Measurements from ENCODE around the gene ELFN1. TPM values are rescaled to one million over a fixed set of nuclear protein-coding genes. Genes with fewer than 3 reads are reported as not detected.

The ELFN1 gene
- total RNA-seq, 1 donor = 12.7 TPM

DNA sequence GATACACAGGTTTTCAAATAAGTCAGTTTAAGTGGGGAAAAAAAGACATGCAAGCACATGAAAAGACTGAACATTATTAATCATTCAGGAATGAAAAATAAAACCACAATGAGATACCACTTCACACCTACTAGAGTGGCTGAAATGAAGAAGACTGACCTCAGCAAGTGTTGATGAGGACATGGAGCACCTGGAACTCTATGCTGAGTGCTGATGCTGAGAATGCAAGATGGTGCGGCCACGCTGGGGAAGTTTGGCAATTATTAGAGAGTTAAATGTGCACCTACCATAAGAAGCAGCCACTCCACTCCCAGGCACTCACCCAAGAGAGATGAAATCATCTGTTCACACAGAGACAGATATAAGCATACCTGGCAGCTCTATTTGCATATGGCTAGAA lies 32.9 kb upstream of the ELFN1 start:
- Histone ChIP-seq H2AFZ (ENCODE audit: low read length) (no peak overlapping the region), H3K9me3 (ENCODE audit: low read depth, low read length) (peaks cover 3% of the 10 kb centered on the region), H3K4me2 (ENCODE audit: insufficient read depth, low read length) (no peak overlapping the region), H3K27me3 (ENCODE audit: insufficient read depth, low read length) (no peaks in the 10 kb centered on the region), H3K4me1 (ENCODE audit: insufficient read depth, low read length) (no peaks in the 10 kb centered on the region), H3K4me3 (ENCODE audit: insufficient read depth, low read length) (no peak overlapping the region), H3K79me2 (ENCODE audit: insufficient read depth, low read length) (no peaks in the 10 kb centered on the region), H3K27ac (ENCODE audit: low read depth, low read length) (no peak overlapping the region), H4K20me1 (ENCODE audit: insufficient read depth, low read length) (no peaks in the 10 kb centered on the region), H3K36me3 (ENCODE audit: insufficient read depth, low read length) (no peaks in the 10 kb centered on the region)
- TF ChIP-seq CTCF (IDR thresholded peaks at IDR 0.05; ENCODE audit: extremely low read depth, low read depth, low read length) = no peak
- no peak for DNase-seq (ENCODE audit: insufficient read length, low spot score, missing footprints)

DNA sequence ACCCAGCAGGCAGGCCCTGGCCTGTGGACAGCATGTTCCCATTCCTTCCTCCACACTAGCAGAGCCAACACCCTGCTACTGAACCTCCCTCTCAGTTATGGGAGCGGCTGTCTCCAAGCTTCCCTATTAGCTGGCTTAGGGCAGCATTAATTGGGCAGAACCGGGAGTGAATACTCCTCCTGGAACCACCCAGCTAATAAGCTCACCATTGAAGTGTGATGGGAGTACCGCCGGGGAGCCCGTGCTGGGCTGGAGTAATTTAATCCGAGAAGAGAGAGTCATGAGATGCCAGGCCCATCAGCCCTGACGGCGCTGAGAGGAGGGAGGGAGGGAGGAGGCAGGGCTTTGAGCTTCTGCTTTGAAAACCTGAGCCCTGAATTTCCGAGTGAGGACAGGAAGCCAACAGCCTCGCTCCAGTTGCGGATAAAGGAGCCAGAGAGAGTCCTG lies 31.8 kb upstream of the ELFN1 start:
- no peaks in the 10 kb centered on the region for H4K20me1 ChIP-seq (ENCODE audit: insufficient read depth, low read length)
- no peak overlapping the region for H3K27ac ChIP-seq (ENCODE audit: low read depth, low read length)
- H3K4me2 ChIP-seq (ENCODE audit: insufficient read depth, low read length) = no peak overlapping the region
- no peaks in the 10 kb centered on the region for H3K27me3 ChIP-seq (ENCODE audit: insufficient read depth, low read length)
- H3K4me1 ChIP-seq (ENCODE audit: insufficient read depth, low read length) = no peaks in the 10 kb centered on the region
- H3K79me2 ChIP-seq (ENCODE audit: insufficient read depth, low read length) = no peaks in the 10 kb centered on the region
- H2AFZ ChIP-seq (ENCODE audit: low read length) = no peak overlapping the region
- peaks cover 3% of the 10 kb centered on the region for H3K9me3 ChIP-seq (ENCODE audit: low read depth, low read length)
- peak; percentile 74 for DNase-seq (ENCODE audit: insufficient read length, low spot score, missing footprints)
- no peaks in the 10 kb centered on the region for H3K36me3 ChIP-seq (ENCODE audit: insufficient read depth, low read length)
- no peak overlapping the region for H3K4me3 ChIP-seq (ENCODE audit: insufficient read depth, low read length)
- TF ChIP-seq CTCF (IDR thresholded peaks at IDR 0.05; ENCODE audit: extremely low read depth, low read depth, low read length) = no peak

DNA sequence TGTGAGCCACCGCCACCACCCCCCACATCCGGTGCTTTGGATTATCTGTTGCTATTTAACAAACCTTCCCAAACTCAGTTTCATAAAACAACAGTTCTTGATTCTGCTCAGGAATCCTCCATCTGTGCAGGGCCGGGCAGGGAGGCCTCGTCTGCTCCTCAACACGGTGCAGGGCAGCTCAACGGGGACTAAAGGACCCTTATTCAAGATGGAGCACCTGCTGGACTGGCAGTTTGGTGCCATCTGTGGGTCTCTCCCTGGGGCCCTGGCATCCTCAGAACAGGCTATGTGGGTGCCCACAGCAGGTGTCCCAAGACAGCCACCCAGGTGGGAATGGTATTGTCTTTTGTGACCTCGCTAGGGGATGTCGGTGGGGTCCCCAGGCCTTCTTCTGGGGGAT lies 31.0 kb upstream of the ELFN1 start:
- no peaks in the 10 kb centered on the region for H3K79me2 ChIP-seq (ENCODE audit: insufficient read depth, low read length)
- peak; percentile 57 for DNase-seq (ENCODE audit: insufficient read length, low spot score, missing footprints)
- no peak for TF ChIP-seq CTCF (IDR thresholded peaks at IDR 0.05; ENCODE audit: extremely low read depth, low read depth, low read length)
- no peak overlapping the region for H3K4me2 ChIP-seq (ENCODE audit: insufficient read depth, low read length)
- H2AFZ ChIP-seq (ENCODE audit: low read length) = no peak overlapping the region
- H3K4me3 ChIP-seq (ENCODE audit: insufficient read depth, low read length) = no peak overlapping the region
- H3K27me3 ChIP-seq (ENCODE audit: insufficient read depth, low read length) = peaks cover 4% of the 10 kb centered on the region
- no peak overlapping the region for H3K27ac ChIP-seq (ENCODE audit: low read depth, low read length)
- no peaks in the 10 kb centered on the region for H3K4me1 ChIP-seq (ENCODE audit: insufficient read depth, low read length)
- H3K9me3 ChIP-seq (ENCODE audit: low read depth, low read length) = peaks cover 3% of the 10 kb centered on the region
- H4K20me1 ChIP-seq (ENCODE audit: insufficient read depth, low read length) = no peaks in the 10 kb centered on the region
- H3K36me3 ChIP-seq (ENCODE audit: insufficient read depth, low read length) = no peaks in the 10 kb centered on the region

DNA sequence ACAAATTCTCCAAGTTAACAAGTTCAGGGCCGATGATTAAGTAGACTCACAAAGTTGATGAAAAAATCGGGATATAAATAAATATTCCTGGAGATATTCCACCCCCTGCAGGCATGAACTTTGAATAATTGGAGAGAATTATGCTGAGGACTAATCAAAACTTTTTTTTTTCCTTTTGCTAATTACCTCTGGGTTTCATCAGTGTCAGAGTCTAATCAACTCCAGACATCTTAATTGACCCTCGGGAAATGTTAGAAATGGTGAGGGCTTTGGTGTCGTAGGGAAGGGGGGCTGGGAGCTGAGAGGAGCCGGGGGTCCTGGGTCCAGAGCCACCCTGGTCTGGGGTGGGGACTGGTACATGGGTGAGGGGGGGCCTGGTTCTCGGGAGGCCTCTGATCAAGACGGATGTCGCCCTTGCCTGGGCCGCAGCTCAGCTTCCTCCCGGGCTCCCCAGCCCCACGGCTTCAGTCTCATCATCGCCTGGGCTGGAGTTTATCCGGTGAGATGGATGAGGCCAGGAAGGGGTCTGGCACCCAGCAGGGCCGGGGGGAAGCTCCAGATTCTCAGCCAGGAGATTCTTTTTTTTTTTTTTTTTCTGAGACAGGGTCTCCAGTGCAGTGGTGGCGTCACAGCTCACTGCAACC lies 30.4 kb upstream of the ELFN1 start:
- no peak overlapping the region for H3K4me3 ChIP-seq (ENCODE audit: insufficient read depth, low read length)
- no peak overlapping the region for H2AFZ ChIP-seq (ENCODE audit: low read length)
- TF ChIP-seq CTCF (IDR thresholded peaks at IDR 0.05; ENCODE audit: extremely low read depth, low read depth, low read length) = no peak
- H3K4me2 ChIP-seq (ENCODE audit: insufficient read depth, low read length) = no peak overlapping the region
- H3K4me1 ChIP-seq (ENCODE audit: insufficient read depth, low read length) = no peaks in the 10 kb centered on the region
- no peaks in the 10 kb centered on the region for H4K20me1 ChIP-seq (ENCODE audit: insufficient read depth, low read length)
- peaks cover 3% of the 10 kb centered on the region for H3K9me3 ChIP-seq (ENCODE audit: low read depth, low read length)
- peaks cover 4% of the 10 kb centered on the region for H3K27me3 ChIP-seq (ENCODE audit: insufficient read depth, low read length)
- no peaks in the 10 kb centered on the region for H3K36me3 ChIP-seq (ENCODE audit: insufficient read depth, low read length)
- peak; percentile 75 for DNase-seq (ENCODE audit: insufficient read length, low spot score, missing footprints)
- H3K27ac ChIP-seq (ENCODE audit: low read depth, low read length) = no peak overlapping the region
- H3K79me2 ChIP-seq (ENCODE audit: insufficient read depth, low read length) = no peaks in the 10 kb centered on the region

Data from osteoblast (primary cell).